ENCODE measurements around the gene KCNIP1.

Gene KCNIP1

DNA sequence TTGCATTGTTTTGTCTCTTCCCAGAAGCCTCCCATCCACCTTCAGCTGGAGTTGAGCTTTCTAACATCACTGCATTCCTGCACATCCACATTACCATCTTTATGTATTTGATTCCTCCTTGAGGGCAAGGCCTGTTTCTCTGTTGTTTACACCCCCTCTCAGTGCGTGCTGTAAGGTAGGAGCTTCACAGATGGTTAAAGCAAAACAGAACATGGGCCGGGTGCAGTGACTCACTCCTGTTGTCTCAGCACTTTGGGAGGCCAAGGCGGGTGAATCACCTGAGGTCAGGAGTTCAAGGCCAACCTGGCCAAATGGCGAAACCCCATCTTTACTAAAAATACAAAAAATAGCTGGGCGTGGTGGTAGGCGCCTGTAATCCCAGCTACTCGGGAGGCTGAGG, 110.9 kb downstream of the KCNIP1 start:
- H3K4me3 ChIP-seq, result no peak overlapping the region
- TF ChIP-seq POLR2AphosphoS5 (IDR thresholded peaks at IDR 0.05; ENCODE audit: borderline replicate concordance, low read depth, low read length), result no peak
- no peak for TF ChIP-seq EZH2 (IDR thresholded peaks at IDR 0.05)
- TF ChIP-seq FOXP2 (optimal IDR thresholded peaks at IDR 0.05; ENCODE audit: control extremely low read depth, extremely low read length, insufficient read depth), result no peak
- H3K9me3 ChIP-seq (ENCODE audit: low read depth, low read length), result no peaks in the 10 kb centered on the region
- no peak overlapping the region for H3K27ac ChIP-seq
- H3K9ac ChIP-seq (ENCODE audit: insufficient read length), result no peak overlapping the region
- no peak for DNase-seq (ENCODE audit: low read depth, low spot score)
- no peaks in the 10 kb centered on the region for H3K36me3 ChIP-seq (ENCODE audit: insufficient read depth, low read length)

DNA sequence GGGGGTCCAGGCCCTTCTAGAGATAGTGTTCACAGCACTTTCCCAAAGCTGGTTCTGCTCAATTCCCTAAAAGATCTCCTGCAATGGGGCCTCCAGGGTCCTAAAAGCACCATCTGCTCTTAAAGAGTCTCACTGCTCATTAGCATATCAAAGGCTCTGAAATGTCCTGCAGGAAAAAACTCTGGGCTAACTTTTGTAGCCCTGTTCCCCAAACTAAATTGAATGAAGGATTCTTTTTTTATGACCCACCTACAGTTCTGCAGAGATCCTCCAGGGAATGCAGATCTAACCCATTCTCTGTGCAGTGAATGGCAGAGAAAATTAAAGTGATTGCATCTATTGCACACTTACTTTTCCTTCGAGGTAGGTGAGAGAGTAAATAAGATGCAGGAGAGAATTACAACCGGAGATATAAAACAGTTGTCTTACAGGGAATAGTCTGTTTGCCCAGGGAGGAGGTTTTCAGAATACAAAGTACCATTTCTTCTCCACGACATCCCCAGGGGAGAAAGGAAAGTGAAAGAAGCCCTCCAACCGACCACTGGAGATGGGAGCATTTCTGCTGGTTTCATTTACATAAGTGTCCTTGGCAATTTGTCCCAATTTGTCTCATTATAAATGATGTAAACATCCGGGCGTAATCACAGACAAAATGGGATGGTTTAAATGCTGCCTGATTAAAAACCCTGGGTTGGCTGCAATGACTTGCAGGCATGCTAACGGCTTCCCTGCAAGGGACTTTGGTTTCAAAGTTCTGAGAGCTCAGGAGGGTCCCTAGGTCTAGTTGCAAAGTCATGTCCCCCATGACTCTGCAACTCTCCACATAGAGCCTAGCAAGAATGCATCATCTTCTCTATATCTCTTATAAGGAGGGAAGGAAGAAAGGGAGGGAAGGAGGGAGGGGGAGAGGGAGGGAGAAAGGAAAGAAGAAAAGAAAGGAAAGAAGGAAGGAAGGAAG, 114.0 kb downstream of the KCNIP1 start:
- H3K9ac ChIP-seq (ENCODE audit: insufficient read length), result no peak overlapping the region
- no peak for DNase-seq (ENCODE audit: low read depth, low spot score)
- no peak overlapping the region for H3K4me3 ChIP-seq
- no peaks in the 10 kb centered on the region for H3K9me3 ChIP-seq (ENCODE audit: low read depth, low read length)
- TF ChIP-seq POLR2AphosphoS5 (IDR thresholded peaks at IDR 0.05; ENCODE audit: borderline replicate concordance, low read depth, low read length), result no peak
- TF ChIP-seq EZH2 (IDR thresholded peaks at IDR 0.05), result no peak
- TF ChIP-seq FOXP2 (optimal IDR thresholded peaks at IDR 0.05; ENCODE audit: control extremely low read depth, extremely low read length, insufficient read depth), result no peak
- H3K36me3 ChIP-seq (ENCODE audit: insufficient read depth, low read length), result no peaks in the 10 kb centered on the region
- H3K27ac ChIP-seq, result no peak overlapping the region

DNA sequence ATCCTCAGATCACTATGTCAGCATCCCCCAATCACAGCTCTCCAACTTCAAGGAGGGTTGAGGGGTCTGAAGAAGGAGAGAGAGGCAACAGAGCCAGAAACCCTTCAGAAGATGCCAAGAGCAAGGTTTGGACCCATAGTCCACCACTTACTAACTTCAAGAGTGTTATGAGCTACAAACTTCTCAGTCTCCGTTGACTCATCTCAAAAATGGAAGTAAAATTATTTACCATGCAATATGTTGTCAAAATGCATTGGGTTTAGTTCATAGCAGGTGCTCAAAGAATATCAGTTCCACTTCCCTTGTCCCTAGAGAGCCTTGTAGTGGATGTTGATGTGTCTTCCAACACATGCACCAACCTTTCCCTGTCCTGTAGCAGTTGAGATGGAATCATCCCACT, 116.0 kb downstream of the KCNIP1 start:
- Histone ChIP-seq H3K27ac (no peak overlapping the region), H3K4me3 (no peak overlapping the region), H3K9ac (ENCODE audit: insufficient read length) (no peak overlapping the region), H3K36me3 (ENCODE audit: insufficient read depth, low read length) (no peaks in the 10 kb centered on the region), H3K9me3 (ENCODE audit: low read depth, low read length) (no peaks in the 10 kb centered on the region)
- TF ChIP-seq EZH2 (IDR thresholded peaks at IDR 0.05), result no peak
- no peak for TF ChIP-seq POLR2AphosphoS5 (IDR thresholded peaks at IDR 0.05; ENCODE audit: borderline replicate concordance, low read depth, low read length)
- no peak for TF ChIP-seq FOXP2 (optimal IDR thresholded peaks at IDR 0.05; ENCODE audit: control extremely low read depth, extremely low read length, insufficient read depth)
- no peak for DNase-seq (ENCODE audit: low read depth, low spot score)

DNA sequence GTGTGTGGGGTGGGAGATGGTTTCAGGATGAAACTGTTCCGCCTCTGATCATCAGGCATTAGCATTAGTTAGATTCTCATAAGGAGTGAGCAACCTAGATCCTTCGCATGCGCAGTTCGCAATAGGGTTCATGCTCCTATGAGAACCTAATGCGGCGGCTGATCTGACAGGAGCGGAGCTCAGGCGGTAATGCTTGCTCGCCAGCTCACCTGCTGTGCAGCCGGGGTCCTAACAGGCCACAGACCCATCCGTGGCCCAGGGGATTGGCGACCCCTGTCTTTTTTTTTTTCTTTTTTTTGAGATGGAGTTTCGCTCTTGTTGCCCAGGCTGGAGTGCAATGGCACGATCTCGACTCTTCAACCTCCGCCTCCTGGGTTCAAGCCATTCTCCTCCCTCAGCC, 119.1 kb downstream of the KCNIP1 start:
- Histone ChIP-seq H3K4me3 (no peak overlapping the region), H3K9me3 (ENCODE audit: low read depth, low read length) (no peaks in the 10 kb centered on the region), H3K9ac (ENCODE audit: insufficient read length) (no peak overlapping the region), H3K27ac (no peak overlapping the region), H3K36me3 (ENCODE audit: insufficient read depth, low read length) (no peaks in the 10 kb centered on the region)
- no peak for DNase-seq (ENCODE audit: low read depth, low spot score)
- TF ChIP-seq POLR2AphosphoS5 (IDR thresholded peaks at IDR 0.05; ENCODE audit: borderline replicate concordance, low read depth, low read length), result no peak
- TF ChIP-seq FOXP2 (optimal IDR thresholded peaks at IDR 0.05; ENCODE audit: control extremely low read depth, extremely low read length, insufficient read depth), result no peak
- no peak for TF ChIP-seq EZH2 (IDR thresholded peaks at IDR 0.05)

DNA sequence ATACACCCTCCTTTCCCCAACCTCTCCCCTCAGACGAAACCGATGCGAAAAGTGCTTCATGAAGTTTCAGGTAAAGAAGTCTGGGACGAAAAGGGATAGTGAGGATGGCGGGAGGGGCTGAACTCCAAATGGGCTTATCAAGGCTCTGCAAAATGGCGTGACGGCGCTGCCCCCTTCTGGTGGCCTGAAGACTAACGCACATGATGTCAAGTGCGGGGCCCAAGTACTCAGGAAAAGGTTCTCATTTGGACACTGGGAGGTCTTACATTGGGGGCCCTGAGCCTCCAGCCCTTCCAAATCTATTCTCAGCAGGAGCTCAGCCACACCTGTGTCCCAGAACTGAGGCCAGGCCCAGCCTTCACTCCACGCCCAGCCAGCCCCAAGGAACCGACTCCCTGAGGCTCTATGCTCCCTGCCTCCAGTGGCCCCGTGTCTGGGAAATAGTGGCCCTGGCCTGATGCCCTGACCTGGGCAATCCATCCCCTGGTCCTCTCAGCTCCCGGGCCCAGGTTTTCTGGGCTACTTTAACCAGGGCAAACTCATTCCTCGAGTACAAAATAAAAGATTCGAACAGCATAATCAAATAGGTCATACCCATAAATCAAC, 119.9 kb downstream of the KCNIP1 start:
- no peak overlapping the region for H3K9ac ChIP-seq (ENCODE audit: insufficient read length)
- H3K27ac ChIP-seq, result no peak overlapping the region
- H3K36me3 ChIP-seq (ENCODE audit: insufficient read depth, low read length), result no peaks in the 10 kb centered on the region
- no peak for TF ChIP-seq POLR2AphosphoS5 (IDR thresholded peaks at IDR 0.05; ENCODE audit: borderline replicate concordance, low read depth, low read length)
- no peak for TF ChIP-seq EZH2 (IDR thresholded peaks at IDR 0.05)
- no peak for TF ChIP-seq FOXP2 (optimal IDR thresholded peaks at IDR 0.05; ENCODE audit: control extremely low read depth, extremely low read length, insufficient read depth)
- H3K9me3 ChIP-seq (ENCODE audit: low read depth, low read length), result no peaks in the 10 kb centered on the region
- no peak for DNase-seq (ENCODE audit: low read depth, low spot score)
- no peak overlapping the region for H3K4me3 ChIP-seq

DNA sequence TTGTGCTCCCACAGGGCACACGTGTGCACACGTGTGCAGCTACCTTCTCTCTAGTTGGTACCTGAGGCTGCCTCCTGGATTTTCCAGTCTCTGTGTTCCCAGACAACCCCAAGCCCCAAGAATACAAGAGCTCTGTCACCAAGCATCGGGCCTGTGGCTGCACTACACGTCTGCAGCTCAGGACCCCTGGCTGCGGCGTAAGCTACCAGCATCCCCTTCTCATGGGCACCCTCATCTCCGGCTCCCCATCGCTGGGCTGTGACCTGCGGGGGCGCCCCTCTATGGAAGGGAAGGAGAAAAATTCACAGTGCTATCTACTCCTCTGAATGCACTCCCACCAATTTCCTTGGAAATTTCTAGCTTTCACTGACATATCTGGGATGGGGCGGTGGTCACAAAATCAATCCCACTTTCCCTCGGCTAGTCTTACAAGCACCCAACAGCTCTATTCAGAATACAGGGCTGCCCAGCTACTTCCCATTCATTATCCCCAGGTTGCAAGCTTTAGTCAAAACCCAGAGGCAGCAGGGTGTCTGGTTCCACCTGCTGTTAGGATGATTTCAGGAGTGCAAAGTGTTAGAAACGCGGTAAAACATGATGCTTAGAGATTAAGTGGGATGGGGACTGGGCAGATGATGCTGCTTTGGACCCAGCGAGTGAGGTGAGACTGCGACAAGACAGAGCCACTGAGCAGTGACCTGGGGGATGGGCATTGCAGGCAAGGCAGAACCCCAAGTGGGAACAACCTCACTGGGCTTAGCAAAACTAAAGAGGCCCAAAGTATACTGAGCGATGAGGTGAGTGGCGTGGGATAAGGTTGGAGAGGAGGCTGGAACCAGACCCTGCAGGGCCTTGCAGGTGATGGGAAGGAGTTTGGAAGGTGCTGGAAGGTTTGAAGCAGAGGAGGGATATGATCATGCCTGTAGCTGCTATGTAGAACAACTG, 121.7 kb downstream of the KCNIP1 start:
- no peaks in the 10 kb centered on the region for H3K9me3 ChIP-seq (ENCODE audit: low read depth, low read length)
- DNase-seq (ENCODE audit: low read depth, low spot score), result no peak
- no peak for TF ChIP-seq FOXP2 (optimal IDR thresholded peaks at IDR 0.05; ENCODE audit: control extremely low read depth, extremely low read length, insufficient read depth)
- no peak for TF ChIP-seq POLR2AphosphoS5 (IDR thresholded peaks at IDR 0.05; ENCODE audit: borderline replicate concordance, low read depth, low read length)
- no peak for TF ChIP-seq EZH2 (IDR thresholded peaks at IDR 0.05)
- no peak overlapping the region for H3K9ac ChIP-seq (ENCODE audit: insufficient read length)
- H3K36me3 ChIP-seq (ENCODE audit: insufficient read depth, low read length), result no peaks in the 10 kb centered on the region
- no peak overlapping the region for H3K4me3 ChIP-seq
- H3K27ac ChIP-seq, result no peak overlapping the region

DNA sequence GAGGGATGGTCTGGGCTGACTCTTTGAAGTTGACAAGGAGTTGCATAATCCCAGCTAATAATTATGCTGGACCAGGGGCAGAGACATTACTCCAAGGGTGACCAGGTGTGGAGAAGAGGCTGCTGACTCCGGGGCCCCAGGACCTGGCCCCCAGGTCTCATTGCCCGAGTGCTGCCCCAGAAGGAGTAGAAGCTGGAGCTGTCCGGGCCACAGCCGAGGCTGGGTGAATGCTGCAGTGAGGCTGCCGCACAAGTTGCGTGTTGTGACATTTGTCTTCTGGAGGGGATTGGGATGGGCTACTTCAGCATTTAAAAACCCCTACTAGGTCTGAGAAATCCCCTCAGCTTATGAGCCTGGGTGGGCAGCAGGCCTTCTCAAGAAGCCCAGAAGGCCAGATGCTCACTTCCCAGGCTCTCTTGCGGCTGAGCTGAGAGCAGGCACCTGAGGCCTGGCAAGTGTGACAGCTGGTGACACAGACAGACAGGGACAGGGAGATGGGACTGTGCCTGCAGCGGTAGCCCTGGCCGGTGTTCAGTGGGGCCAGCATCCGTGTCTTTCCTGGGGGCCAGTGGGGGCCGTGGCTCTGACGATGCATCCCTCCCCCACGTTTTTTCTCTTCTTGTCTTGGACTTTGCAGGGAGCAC, 122.8 kb downstream of the KCNIP1 start:
- Histone ChIP-seq H3K36me3 (ENCODE audit: insufficient read depth, low read length) (no peaks in the 10 kb centered on the region), H3K27ac (no peak overlapping the region), H3K4me3 (no peak overlapping the region), H3K9ac (ENCODE audit: insufficient read length) (no peak overlapping the region), H3K9me3 (ENCODE audit: low read depth, low read length) (no peaks in the 10 kb centered on the region)
- TF ChIP-seq FOXP2 (optimal IDR thresholded peaks at IDR 0.05; ENCODE audit: control extremely low read depth, extremely low read length, insufficient read depth) (no peak), EZH2 (IDR thresholded peaks at IDR 0.05) (no peak), POLR2AphosphoS5 (IDR thresholded peaks at IDR 0.05; ENCODE audit: borderline replicate concordance, low read depth, low read length) (no peak)
- no peak for DNase-seq (ENCODE audit: low read depth, low spot score)
